H1 (cell line): ENCODE results near the gene DOCK11. TPM values are rescaled to one million over a fixed set of nuclear protein-coding genes. Genes with fewer than 3 reads are reported as not detected.

Experiments used
- JUN ChIP-seq: IDR thresholded peaks from 2 replicates; pipeline ENCODE4 v1.6.1; 2011; ENCODE audit warnings: low read depth, mild to moderate bottlenecking, improper control_type of control experiment, low read length
- KDM4A ChIP-seq: IDR thresholded peaks from one replicate; pipeline ENCODE4 v1.7.1; 2012; ENCODE audit warnings: low read depth, mild to moderate bottlenecking, moderate library complexity, low read length, inconsistent platforms; ENCODE audit not compliant: severe bottlenecking
- NRF1 ChIP-seq: IDR thresholded peaks from 2 replicates; pipeline ENCODE4 v1.6.1; 2011; ENCODE audit warnings: mild to moderate bottlenecking, low read depth, low read length, improper control_type of control experiment
- SP4 ChIP-seq: IDR thresholded peaks from 2 replicates; pipeline ENCODE4 v1.6.1; 2012; ENCODE audit warnings: low read length, inconsistent platforms
- ZNF274 ChIP-seq: IDR thresholded peaks from 2 replicates; pipeline ENCODE4 v1.7.0; 2012; ENCODE audit warnings: low read length, borderline replicate concordance; ENCODE audit errors: extremely low read depth
- polyA plus RNA-seq, 7 experiments: library from polyadenylated mRNA; depleted of rRNA in 3 of 7; stranded (reverse) in 5 of 7; unstranded in 2 of 7; fragments of >200 nt in 5 of 7; fragments of 200-250 nt in 2 of 7; gene quantifications; 1 replicate in 5 of 7; 2 replicates in 1 of 7; 4 replicates in 1 of 7; pipeline versions ENCODE4 v1.2.1 to v1.2.3, GENCODE V29; 2011 to 2013; ENCODE audit warnings: missing spikeins in 2 of 7, mixed read lengths in 2 of 7
- total RNA-seq: library from RNA; stranded (reverse); fragmentation: NEBNext Ultra II Directional; extraction: Animal tissue kit (Norgen Biotek cat#: 25700); gene quantifications from 2 replicates; pipeline ENCODE4 v1.2.1, GENCODE V29; 2021
- TF ChIP-seq, protein P1 (sequence below): fragments of 300-600 bp; sonication (generic); IDR thresholded peaks from 2 replicates; pipeline ENCODE4 v1.7.1; 2012; ENCODE audit warnings: low read length, moderate library complexity, mild to moderate bottlenecking, inconsistent platforms; ENCODE audit not compliant: insufficient replicate concordance
- TF ChIP-seq, protein P2 (sequence below): IDR thresholded peaks from 2 replicates; pipeline ENCODE4 v1.6.1; 2011; ENCODE audit warnings: low read depth, mild to moderate bottlenecking, low read length; ENCODE audit not compliant: insufficient read depth

DOCK11 gene
- total and polyA plus RNA-seq, 2 of the 8 experiments (the other 6 are each of a cell fraction or from before 2014, with no cell fraction given) = 4.9 to 12.0 TPM

DNA sequence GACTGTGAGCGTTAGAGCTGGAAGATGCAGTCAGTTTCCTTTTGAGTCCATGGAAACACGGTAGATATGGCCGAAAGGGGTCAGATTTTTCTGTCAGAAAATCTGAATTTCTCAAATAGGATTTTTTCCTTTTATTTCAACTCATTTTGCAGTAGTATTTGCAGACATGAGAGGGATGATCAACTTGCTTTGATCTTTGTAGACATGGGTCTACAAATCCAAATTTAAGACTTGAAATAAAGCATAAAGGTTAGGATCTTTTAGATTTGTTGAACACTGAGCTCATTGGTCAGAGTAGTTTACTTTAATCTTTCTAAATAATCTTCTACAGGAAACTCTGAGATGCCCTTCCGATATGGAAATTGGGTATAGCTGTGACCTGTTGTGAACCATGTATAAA, 44.7 kb downstream of the DOCK11 start (continued):
- TF ChIP-seq, protein P1, sequence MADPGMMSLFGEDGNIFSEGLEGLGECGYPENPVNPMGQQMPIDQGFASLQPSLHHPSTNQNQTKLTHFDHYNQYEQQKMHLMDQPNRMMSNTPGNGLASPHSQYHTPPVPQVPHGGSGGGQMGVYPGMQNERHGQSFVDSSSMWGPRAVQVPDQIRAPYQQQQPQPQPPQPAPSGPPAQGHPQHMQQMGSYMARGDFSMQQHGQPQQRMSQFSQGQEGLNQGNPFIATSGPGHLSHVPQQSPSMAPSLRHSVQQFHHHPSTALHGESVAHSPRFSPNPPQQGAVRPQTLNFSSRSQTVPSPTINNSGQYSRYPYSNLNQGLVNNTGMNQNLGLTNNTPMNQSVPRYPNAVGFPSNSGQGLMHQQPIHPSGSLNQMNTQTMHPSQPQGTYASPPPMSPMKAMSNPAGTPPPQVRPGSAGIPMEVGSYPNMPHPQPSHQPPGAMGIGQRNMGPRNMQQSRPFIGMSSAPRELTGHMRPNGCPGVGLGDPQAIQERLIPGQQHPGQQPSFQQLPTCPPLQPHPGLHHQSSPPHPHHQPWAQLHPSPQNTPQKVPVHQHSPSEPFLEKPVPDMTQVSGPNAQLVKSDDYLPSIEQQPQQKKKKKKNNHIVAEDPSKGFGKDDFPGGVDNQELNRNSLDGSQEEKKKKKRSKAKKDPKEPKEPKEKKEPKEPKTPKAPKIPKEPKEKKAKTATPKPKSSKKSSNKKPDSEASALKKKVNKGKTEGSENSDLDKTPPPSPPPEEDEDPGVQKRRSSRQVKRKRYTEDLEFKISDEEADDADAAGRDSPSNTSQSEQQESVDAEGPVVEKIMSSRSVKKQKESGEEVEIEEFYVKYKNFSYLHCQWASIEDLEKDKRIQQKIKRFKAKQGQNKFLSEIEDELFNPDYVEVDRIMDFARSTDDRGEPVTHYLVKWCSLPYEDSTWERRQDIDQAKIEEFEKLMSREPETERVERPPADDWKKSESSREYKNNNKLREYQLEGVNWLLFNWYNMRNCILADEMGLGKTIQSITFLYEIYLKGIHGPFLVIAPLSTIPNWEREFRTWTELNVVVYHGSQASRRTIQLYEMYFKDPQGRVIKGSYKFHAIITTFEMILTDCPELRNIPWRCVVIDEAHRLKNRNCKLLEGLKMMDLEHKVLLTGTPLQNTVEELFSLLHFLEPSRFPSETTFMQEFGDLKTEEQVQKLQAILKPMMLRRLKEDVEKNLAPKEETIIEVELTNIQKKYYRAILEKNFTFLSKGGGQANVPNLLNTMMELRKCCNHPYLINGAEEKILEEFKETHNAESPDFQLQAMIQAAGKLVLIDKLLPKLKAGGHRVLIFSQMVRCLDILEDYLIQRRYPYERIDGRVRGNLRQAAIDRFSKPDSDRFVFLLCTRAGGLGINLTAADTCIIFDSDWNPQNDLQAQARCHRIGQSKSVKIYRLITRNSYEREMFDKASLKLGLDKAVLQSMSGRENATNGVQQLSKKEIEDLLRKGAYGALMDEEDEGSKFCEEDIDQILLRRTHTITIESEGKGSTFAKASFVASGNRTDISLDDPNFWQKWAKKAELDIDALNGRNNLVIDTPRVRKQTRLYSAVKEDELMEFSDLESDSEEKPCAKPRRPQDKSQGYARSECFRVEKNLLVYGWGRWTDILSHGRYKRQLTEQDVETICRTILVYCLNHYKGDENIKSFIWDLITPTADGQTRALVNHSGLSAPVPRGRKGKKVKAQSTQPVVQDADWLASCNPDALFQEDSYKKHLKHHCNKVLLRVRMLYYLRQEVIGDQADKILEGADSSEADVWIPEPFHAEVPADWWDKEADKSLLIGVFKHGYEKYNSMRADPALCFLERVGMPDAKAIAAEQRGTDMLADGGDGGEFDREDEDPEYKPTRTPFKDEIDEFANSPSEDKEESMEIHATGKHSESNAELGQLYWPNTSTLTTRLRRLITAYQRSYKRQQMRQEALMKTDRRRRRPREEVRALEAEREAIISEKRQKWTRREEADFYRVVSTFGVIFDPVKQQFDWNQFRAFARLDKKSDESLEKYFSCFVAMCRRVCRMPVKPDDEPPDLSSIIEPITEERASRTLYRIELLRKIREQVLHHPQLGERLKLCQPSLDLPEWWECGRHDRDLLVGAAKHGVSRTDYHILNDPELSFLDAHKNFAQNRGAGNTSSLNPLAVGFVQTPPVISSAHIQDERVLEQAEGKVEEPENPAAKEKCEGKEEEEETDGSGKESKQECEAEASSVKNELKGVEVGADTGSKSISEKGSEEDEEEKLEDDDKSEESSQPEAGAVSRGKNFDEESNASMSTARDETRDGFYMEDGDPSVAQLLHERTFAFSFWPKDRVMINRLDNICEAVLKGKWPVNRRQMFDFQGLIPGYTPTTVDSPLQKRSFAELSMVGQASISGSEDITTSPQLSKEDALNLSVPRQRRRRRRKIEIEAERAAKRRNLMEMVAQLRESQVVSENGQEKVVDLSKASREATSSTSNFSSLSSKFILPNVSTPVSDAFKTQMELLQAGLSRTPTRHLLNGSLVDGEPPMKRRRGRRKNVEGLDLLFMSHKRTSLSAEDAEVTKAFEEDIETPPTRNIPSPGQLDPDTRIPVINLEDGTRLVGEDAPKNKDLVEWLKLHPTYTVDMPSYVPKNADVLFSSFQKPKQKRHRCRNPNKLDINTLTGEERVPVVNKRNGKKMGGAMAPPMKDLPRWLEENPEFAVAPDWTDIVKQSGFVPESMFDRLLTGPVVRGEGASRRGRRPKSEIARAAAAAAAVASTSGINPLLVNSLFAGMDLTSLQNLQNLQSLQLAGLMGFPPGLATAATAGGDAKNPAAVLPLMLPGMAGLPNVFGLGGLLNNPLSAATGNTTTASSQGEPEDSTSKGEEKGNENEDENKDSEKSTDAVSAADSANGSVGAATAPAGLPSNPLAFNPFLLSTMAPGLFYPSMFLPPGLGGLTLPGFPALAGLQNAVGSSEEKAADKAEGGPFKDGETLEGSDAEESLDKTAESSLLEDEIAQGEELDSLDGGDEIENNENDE = no peak
- no peak for TF ChIP-seq SP4
- no peak for TF ChIP-seq NRF1
- TF ChIP-seq ZNF274 = no peak
- TF ChIP-seq JUN = no peak
- TF ChIP-seq, protein P2, sequence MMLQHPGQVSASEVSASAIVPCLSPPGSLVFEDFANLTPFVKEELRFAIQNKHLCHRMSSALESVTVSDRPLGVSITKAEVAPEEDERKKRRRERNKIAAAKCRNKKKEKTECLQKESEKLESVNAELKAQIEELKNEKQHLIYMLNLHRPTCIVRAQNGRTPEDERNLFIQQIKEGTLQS = no peak
- no peak for TF ChIP-seq KDM4A
